Naive thymus-derived CD4-positive, alpha-beta T cell (primary cell): ENCODE results near the gene APOL4. TPM values are rescaled to one million over a fixed set of nuclear protein-coding genes. Genes with fewer than 3 reads are reported as not detected.
A peak's percentile ranks its signal among the peaks of the same experiment; 100 is the strongest.

Experiments
- ATAC-seq: fragments of 150-1000 bp; cut with Tn5 transposase; 2 replicates; pipeline ENCODE4 v1.10.0; 2021; ENCODE audit warnings: mild to moderate bottlenecking, moderate library complexity
- CTCF ChIA-PET: fragments of 350-600 bp; sonication (Branson Sonifier 250); formaldehyde crosslinking; loops from one replicate; lab custom pipeline; 2021; ENCODE audit warnings: antibody characterized with exemption; lab: Charles Lee
- POLR2A ChIA-PET: fragments of 350-600 bp; sonication (Branson Sonifier 250); formaldehyde crosslinking; loops from one replicate; lab custom pipeline; 2021; ENCODE audit warnings: antibody characterized with exemption, inconsistent platforms; lab: Charles Lee
- DNase-seq, 9 donors: peaks; one replicate each; pipeline versions ENCODE4 v3.0.0 to v3.0.0-alpha.2; 2020 to 2022; ENCODE audit warnings: mixed read lengths in 1 of 9
- H3K27ac ChIP-seq: one replicate; pipeline ENCODE4 v1.7.0; 2013; ENCODE audit warnings: mild to moderate bottlenecking, low read depth, low read length, moderate library complexity
- H3K27me3 ChIP-seq, 2 donors: one replicate each; pipeline ENCODE4 v1.7.0; 2013; ENCODE audit warnings: low read length in 2 of 2, mild to moderate bottlenecking in 2 of 2, moderate library complexity in 2 of 2; ENCODE audit not compliant: control insufficient read depth in 2 of 2, insufficient read depth in 2 of 2
- H3K36me3 ChIP-seq, 3 experiments: 1 replicate in 2 of 3; 2 replicates in 1 of 3; pipeline ENCODE4 v1.7.0; 2013; ENCODE audit warnings: low read length in 3 of 3, mild to moderate bottlenecking in 3 of 3, moderate library complexity in 1 of 3; ENCODE audit not compliant: insufficient read depth in 3 of 3, control insufficient read depth in 2 of 3
- H3K4me1 ChIP-seq, 2 donors: one replicate each; pipeline ENCODE4 v1.7.0; 2013; ENCODE audit warnings: low read length in 2 of 2, mild to moderate bottlenecking in 2 of 2, moderate library complexity in 1 of 2; ENCODE audit not compliant: control insufficient read depth in 2 of 2, insufficient read depth in 2 of 2
- H3K4me3 ChIP-seq: 2 replicates; pipeline ENCODE4 v1.7.0; 2013; ENCODE audit warnings: mild to moderate bottlenecking, low read length
- H3K9me3 ChIP-seq, 3 experiments: 1 replicate in 2 of 3; 2 replicates in 1 of 3; pipeline ENCODE4 v1.7.0; 2013; ENCODE audit warnings: low read length in 3 of 3; ENCODE audit not compliant: control insufficient read depth in 2 of 3
- H3K27ac Mint-ChIP-seq, 9 donors: one replicate each; pipeline ENCODE4 v1.8.0; 2020 to 2022; ENCODE audit warnings: mixed read lengths in 9 of 9, mild to moderate bottlenecking in 8 of 9, moderate library complexity in 5 of 9, inconsistent platforms in 2 of 9
- H3K27me3 Mint-ChIP-seq, 5 donors: one replicate each; pipeline ENCODE4 v1.8.0; 2021 to 2022; ENCODE audit warnings: mixed read lengths in 5 of 5, mild to moderate bottlenecking in 1 of 5
- H3K36me3 Mint-ChIP-seq, 5 donors: one replicate each; pipeline ENCODE4 v1.8.0; 2020 to 2022; ENCODE audit warnings: mixed read lengths in 5 of 5, mild to moderate bottlenecking in 3 of 5, inconsistent platforms in 1 of 5
- H3K4me1 Mint-ChIP-seq, 7 donors: one replicate each; pipeline ENCODE4 v1.8.0; 2020 to 2022; ENCODE audit warnings: mixed read lengths in 7 of 7, mild to moderate bottlenecking in 3 of 7, inconsistent platforms in 1 of 7
- H3K4me3 Mint-ChIP-seq, 10 donors: one replicate each; pipeline ENCODE4 v1.8.0; 2020 to 2022; ENCODE audit warnings: mild to moderate bottlenecking in 10 of 10, mixed read lengths in 10 of 10, moderate library complexity in 6 of 10, inconsistent platforms in 2 of 10
- H3K9me3 Mint-ChIP-seq, 11 donors: one replicate each; pipeline ENCODE4 v1.8.0; 2020 to 2022; ENCODE audit warnings: mixed read lengths in 11 of 11, mild to moderate bottlenecking in 4 of 11, inconsistent platforms in 1 of 11, moderate library complexity in 1 of 11
- intact Hi-C, 2 donors: fragments of 100-400 bp; cut with micrococcal nuclease; formaldehyde crosslinking; loops; one replicate each; pipeline ENCODE4 v1.15.1; 2023
- polyA plus RNA-seq, 2 donors: library from polyadenylated mRNA; unstranded; fragments of 300-500 nt; fragmentation: Illumina TruSeq; gene quantifications; one replicate each; pipeline ENCODE4 v1.2.3, GENCODE V29; 2021
- total RNA-seq, 6 experiments: library from RNA in 5 of 6; stranded (reverse) in 5 of 6; gene quantifications; 1 replicate in 5 of 6; 2 replicates in 1 of 6; pipeline ENCODE4 v1.2.3 and lab custom pipeline; 2021 to 2026

The APOL4 gene
- total and polyA plus RNA-seq, 7 experiments from 2014 or later = 1.2 TPM; not detected in 6

- Mint-ChIP-seq H3K36me3 (peaks cover 0 to 6% (median 0%) of the 10 kb centered on the region in 5 donors), H3K4me1 (peaks cover 0 to 4% (median 3%) of the 10 kb centered on the region in 7 donors), H3K27me3 (peaks cover 0 to 20% (median 0%) of the 10 kb centered on the region in 5 donors), H3K27ac (peak overlapping the region in 1 of 9 donors; percentile 45), H3K9me3 (peaks cover 0 to 9% (median 0%) of the 10 kb centered on the region in 11 donors), H3K4me3 (no peak overlapping the region)
- H3K4me3 ChIP-seq = no peak overlapping the region
- ChIA-PET POLR2A (interaction anchor here (0.9 kb wide), 1 partner anchor 24 kb away, joined by 3 read pairs; no protein-coding TSS in a partner anchor), CTCF (interaction anchor here (0.7 to 9.5 kb wide), 11 partner anchors 9 to 115 kb away, joined by 3 to 71 read pairs (median 5); partner anchors contain the start of gene APOL3)
- ATAC-seq (peak; percentile 99), DNase-seq (peak; percentile 63 to 85 (median 76))
- intact Hi-C loops = loop anchor here (1.0 to 5.0 kb wide), 5 partner anchors 20 to 830 kb away; partner anchors contain the start of gene APOL3 (in 2 of the 2)
- no peaks in the 10 kb centered on the region for H3K36me3 ChIP-seq
- H3K27me3 ChIP-seq = no peaks in the 10 kb centered on the region
- no peaks in the 10 kb centered on the region for H3K9me3 ChIP-seq
- H3K27ac ChIP-seq = no peak overlapping the region
- H3K4me1 ChIP-seq = peaks cover 0 to 2% of the 10 kb centered on the region in 2 donors
These were observed 21.4 kb downstream of the APOL4 start for GRCh38 chr22:36180038-36180880.

- Histone ChIP-seq H3K36me3 (no peaks in the 10 kb centered on the region), H3K4me1 (peaks cover 0 to 2% of the 10 kb centered on the region in 2 donors), H3K27ac (no peak overlapping the region), H3K4me3 (no peak overlapping the region), H3K9me3 (no peaks in the 10 kb centered on the region), H3K27me3 (no peaks in the 10 kb centered on the region)
- DNase-seq = no peak
- CTCF ChIA-PET = interaction anchor here (0.7 to 9.5 kb wide), 8 partner anchors 16 to 826 kb away, joined by 3 to 71 read pairs (median 4); partner anchors contain the start of genes APOL2 and APOL3
- Mint-ChIP-seq H3K9me3 (peaks cover 0 to 9% (median 0%) of the 10 kb centered on the region in 11 donors), H3K36me3 (peaks cover 0 to 6% (median 0%) of the 10 kb centered on the region in 5 donors), H3K4me1 (peaks cover 0 to 4% (median 3%) of the 10 kb centered on the region in 7 donors), H3K4me3 (no peak overlapping the region), H3K27ac (no peak overlapping the region), H3K27me3 (peaks cover 0 to 14% (median 0%) of the 10 kb centered on the region in 5 donors)
- no peak for ATAC-seq
- intact Hi-C loops = no loop called here
- POLR2A ChIA-PET = interaction anchor here (1.0 to 1.4 kb wide), 2 partner anchors 15 to 20 kb away, joined by 3 to 4 read pairs; no protein-coding TSS in a partner anchor
These were observed 24.4 kb downstream of the APOL4 start for GRCh38 chr22:36177160-36177559.

- Histone ChIP-seq H3K27ac (no peak overlapping the region), H3K4me3 (no peak overlapping the region), H3K4me1 (peaks cover 0 to 2% of the 10 kb centered on the region in 2 donors), H3K27me3 (no peaks in the 10 kb centered on the region), H3K36me3 (no peaks in the 10 kb centered on the region), H3K9me3 (no peaks in the 10 kb centered on the region)
- ChIA-PET POLR2A (interaction anchor here (1.4 kb wide), 1 partner anchor 19 kb away, joined by 4 read pairs; no protein-coding TSS in a partner anchor), CTCF (interaction anchor here (0.7 to 9.5 kb wide), 4 partner anchors 15 to 825 kb away, joined by 3 to 71 read pairs (median 34); partner anchors contain the start of genes APOL2 and APOL3)
- Mint-ChIP-seq H3K27ac (no peak overlapping the region), H3K9me3 (peaks cover 0 to 9% (median 0%) of the 10 kb centered on the region in 11 donors), H3K27me3 (peaks cover 0 to 15% (median 0%) of the 10 kb centered on the region in 5 donors), H3K4me3 (no peak overlapping the region), H3K4me1 (peaks cover 0 to 4% (median 3%) of the 10 kb centered on the region in 7 donors), H3K36me3 (peaks cover 0 to 6% (median 0%) of the 10 kb centered on the region in 5 donors)
- no peak for DNase-seq
- ATAC-seq = no peak
- intact Hi-C loops = no loop called here
These were observed 25.7 kb downstream of the APOL4 start for GRCh38 chr22:36175892-36176291.

- Mint-ChIP-seq H3K27ac (no peak overlapping the region), H3K9me3 (peaks cover 0 to 14% (median 0%) of the 10 kb centered on the region in 11 donors), H3K4me1 (peaks cover 4 to 12% (median 10%) of the 10 kb centered on the region in 7 donors)
These were observed 29.7 kb downstream of the APOL4 start for GRCh38 chr22:36171941-36172340.

GRCh38 chr22:36166518-36167220 is 34.9 kb downstream of the APOL4 start:
- ATAC-seq (peak; percentile 8), DNase-seq (peak in 5 of 9 donors; percentile 40 to 81 (median 66))
- H3K9me3 Mint-ChIP-seq = peaks cover 0 to 16% (median 0%) of the 10 kb centered on the region in 11 donors
- Histone ChIP-seq H3K4me3 (no peak overlapping the region), H3K36me3 (no peaks in the 10 kb centered on the region), H3K4me1 (peaks cover 25 to 26% of the 10 kb centered on the region in 2 donors), H3K27me3 (no peaks in the 10 kb centered on the region), H3K27ac (no peak overlapping the region), H3K9me3 (no peaks in the 10 kb centered on the region)
- peaks cover 20 to 62% (median 48%) of the 10 kb centered on the region in 7 donors for H3K4me1 Mint-ChIP-seq
- intact Hi-C loops = loop anchor here (1.0 to 10.0 kb wide), 2 partner anchors 7 to 318 kb away; partner anchors contain the start of gene TXN2 (in 2 of the 2)
- H3K36me3 Mint-ChIP-seq = peaks cover 0 to 5% (median 0%) of the 10 kb centered on the region in 5 donors
- ChIA-PET POLR2A (interaction anchor here (1.2 kb wide), 1 partner anchor 10 kb away, joined by 3 read pairs; no protein-coding TSS in a partner anchor), CTCF (no interaction called here)
- H3K27ac Mint-ChIP-seq = peak overlapping the region; percentile 38 to 99 (median 82)
- peaks cover 0 to 10% (median 0%) of the 10 kb centered on the region in 5 donors for H3K27me3 Mint-ChIP-seq
- peak overlapping the region in 5 of 10 donors; percentile 8 to 68 (median 61) for H3K4me3 Mint-ChIP-seq

More at GRCh38 chr22:36171941-36172340, 29.7 kb downstream of the APOL4 start:
- ATAC-seq = no peak
- Histone ChIP-seq H3K4me1 (peaks cover 0 to 2% of the 10 kb centered on the region in 2 donors), H3K27me3 (no peaks in the 10 kb centered on the region), H3K36me3 (no peaks in the 10 kb centered on the region), H3K9me3 (no peaks in the 10 kb centered on the region), H3K4me3 (no peak overlapping the region), H3K27ac (no peak overlapping the region)
- Mint-ChIP-seq H3K4me3 (no peak overlapping the region), H3K27me3 (peaks cover 0 to 23% (median 0%) of the 10 kb centered on the region in 5 donors), H3K36me3 (peaks cover 0 to 10% (median 0%) of the 10 kb centered on the region in 5 donors)
- ChIA-PET POLR2A (interaction anchor here (0.7 kb wide), 1 partner anchor 11 kb away, joined by 3 read pairs; the partner anchor contains the start of gene APOL3), CTCF (no interaction called here)
- intact Hi-C loops = no loop called here
- DNase-seq = no peak
